GM12872 (cell line): Measurements from ENCODE around the gene COPS2.

Experiments
- CTCF ChIP-seq: IDR thresholded peaks from 3 replicates; pipeline ENCODE4 v1.5.1; 2011; ENCODE audit warnings: low read depth, mild to moderate bottlenecking, low read length, moderate library complexity; ENCODE audit not compliant: insufficient read depth

Gene COPS2

GRCh38 chr15:49116108-49116857 lies 39.1 kb downstream of the COPS2 start:
- TF ChIP-seq CTCF, result no peak

- no peak for TF ChIP-seq CTCF
Measured at GRCh38 chr15:49115062-49115461, 40.3 kb downstream of the COPS2 start.

- no peak for TF ChIP-seq CTCF
Measured at GRCh38 chr15:49110158-49110944, 45.0 kb downstream of the COPS2 start.

- no peak for TF ChIP-seq CTCF
Measured at GRCh38 chr15:49103002-49103401, 52.4 kb downstream of the COPS2 start.

- TF ChIP-seq CTCF, result no peak
Measured at GRCh38 chr15:49101536-49101935, 53.9 kb downstream of the COPS2 start.

- TF ChIP-seq CTCF, result no peak
Measured at GRCh38 chr15:49096090-49096750, 59.2 kb downstream of the COPS2 start.

- no peak for TF ChIP-seq CTCF
Measured at GRCh38 chr15:49094923-49095322, 60.5 kb downstream of the COPS2 start.
